ENCODE results near the gene DHX15.

DNA sequence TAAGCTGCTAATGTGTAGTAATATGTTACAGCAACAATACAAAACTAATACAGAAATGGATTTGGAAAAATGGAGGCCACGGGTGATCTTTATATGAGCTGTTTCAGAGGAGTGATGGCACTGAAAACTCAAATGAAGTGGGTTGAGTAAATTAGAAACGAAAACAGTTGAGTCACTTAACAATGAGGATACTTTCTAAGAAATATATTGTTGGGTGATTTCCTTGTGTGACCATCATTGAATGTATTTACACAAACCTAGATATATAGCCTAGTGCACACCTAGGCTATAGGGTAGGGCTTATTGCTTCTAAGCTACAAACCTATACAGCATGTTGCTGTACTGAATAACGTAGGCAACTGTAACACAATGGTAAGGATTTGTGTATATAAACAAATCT is 30.5 kb upstream of the DHX15 start:
- TF ChIP-seq EP300 (IDR thresholded peaks at IDR 0.05) = no peak
- no peak for TF ChIP-seq CTCF (IDR thresholded peaks at IDR 0.05)

All from stomach (tissue), 4 donors.